ENCODE data around the gene EPG5.
A peak's percentile ranks its signal among the peaks of the same experiment; 100 is the strongest.

DNA sequence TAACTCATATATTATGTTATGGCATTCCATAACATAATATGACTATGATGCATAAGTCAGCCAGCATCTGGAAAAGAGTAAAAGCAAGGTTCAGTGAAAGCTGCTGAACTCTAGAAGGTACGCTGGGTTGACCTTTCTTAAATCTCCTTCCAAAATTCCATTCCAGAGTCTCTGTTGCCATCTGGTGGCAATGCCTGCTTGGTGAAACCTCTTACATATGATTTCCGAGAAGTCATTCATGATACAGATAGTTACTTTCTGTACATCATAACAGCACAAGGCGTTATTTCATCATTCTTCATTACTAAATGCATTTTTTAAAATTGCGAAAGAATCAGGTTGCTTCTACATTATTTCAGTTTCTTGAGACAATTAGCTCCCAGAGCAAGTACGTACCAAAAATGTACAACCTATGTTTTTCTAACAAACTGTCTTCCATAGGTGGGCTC is 7.0 kb upstream of the EPG5 start:
- TF ChIP-seq, protein P1, sequence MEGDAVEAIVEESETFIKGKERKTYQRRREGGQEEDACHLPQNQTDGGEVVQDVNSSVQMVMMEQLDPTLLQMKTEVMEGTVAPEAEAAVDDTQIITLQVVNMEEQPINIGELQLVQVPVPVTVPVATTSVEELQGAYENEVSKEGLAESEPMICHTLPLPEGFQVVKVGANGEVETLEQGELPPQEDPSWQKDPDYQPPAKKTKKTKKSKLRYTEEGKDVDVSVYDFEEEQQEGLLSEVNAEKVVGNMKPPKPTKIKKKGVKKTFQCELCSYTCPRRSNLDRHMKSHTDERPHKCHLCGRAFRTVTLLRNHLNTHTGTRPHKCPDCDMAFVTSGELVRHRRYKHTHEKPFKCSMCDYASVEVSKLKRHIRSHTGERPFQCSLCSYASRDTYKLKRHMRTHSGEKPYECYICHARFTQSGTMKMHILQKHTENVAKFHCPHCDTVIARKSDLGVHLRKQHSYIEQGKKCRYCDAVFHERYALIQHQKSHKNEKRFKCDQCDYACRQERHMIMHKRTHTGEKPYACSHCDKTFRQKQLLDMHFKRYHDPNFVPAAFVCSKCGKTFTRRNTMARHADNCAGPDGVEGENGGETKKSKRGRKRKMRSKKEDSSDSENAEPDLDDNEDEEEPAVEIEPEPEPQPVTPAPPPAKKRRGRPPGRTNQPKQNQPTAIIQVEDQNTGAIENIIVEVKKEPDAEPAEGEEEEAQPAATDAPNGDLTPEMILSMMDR (IDR thresholded peaks at IDR 0.05) = peak; percentile 27 to 88 (median 82)
- no peak for TF ChIP-seq POLR2A (IDR thresholded peaks at IDR 0.05)
